Keratinocyte (primary cell): ENCODE results near the gene RBM15. TPM values are rescaled to one million over a fixed set of nuclear protein-coding genes. Genes with fewer than 3 reads are reported as not detected.

Source experiments
- DNase-seq: peaks from one replicate; pipeline ENCODE4 v3.0.0-alpha.2; 2011; ENCODE audit warnings: low read depth, missing footprints, low spot score
- FAIRE-seq: peaks from 2 replicates; lab custom pipeline; 2011; peaks lifted over from hg19 to GRCh38; lab: Jason Lieb, UNC
- H2AFZ ChIP-seq: 2 replicates; pipeline ENCODE4 v1.6.0; 2012; ENCODE audit warnings: low read length, control low read depth, inconsistent platforms; ENCODE audit not compliant: control insufficient read depth
- H3K27ac ChIP-seq: 2 replicates; pipeline ENCODE4 v1.5.1; 2011; ENCODE audit warnings: low read length; ENCODE audit not compliant: control insufficient read depth, insufficient read depth
- H3K27me3 ChIP-seq: 3 replicates; pipeline ENCODE4 v1.6.0; 2011; ENCODE audit warnings: low read length; ENCODE audit not compliant: control insufficient read depth, insufficient read depth; ENCODE audit errors: extremely low read depth
- H3K36me3 ChIP-seq, 2 experiments: 2 replicates in 1 of 2; 3 replicates in 1 of 2; pipeline ENCODE4 v1.5.1; 2011; ENCODE audit warnings: low read length in 2 of 2, mild to moderate bottlenecking in 1 of 2; ENCODE audit not compliant: control insufficient read depth in 2 of 2, insufficient read depth in 2 of 2; ENCODE audit errors: extremely low read depth in 1 of 2
- H3K4me1 ChIP-seq: 3 replicates; pipeline ENCODE4 v1.5.1; 2011; ENCODE audit warnings: low read length; ENCODE audit not compliant: control insufficient read depth, insufficient read depth; ENCODE audit errors: extremely low read depth
- H3K4me2 ChIP-seq: 3 replicates; pipeline ENCODE4 v1.6.0; 2011; ENCODE audit warnings: low read depth, low read length; ENCODE audit not compliant: control insufficient read depth, insufficient read depth; ENCODE audit errors: extremely low read depth
- H3K4me3 ChIP-seq, 3 experiments: fragments of 200-600 bp in 1 of 3; sonication (generic) in 1 of 3; 2 replicates in 2 of 3; 3 replicates in 1 of 3; pipeline ENCODE4 v1.5.1; 2011 to 2016; ENCODE audit warnings: low read length in 3 of 3, mild to moderate bottlenecking in 3 of 3, control low read depth in 2 of 3, inconsistent platforms in 1 of 3, low read depth in 1 of 3, mixed read lengths in 1 of 3, mixed run types in 1 of 3, moderate library complexity in 1 of 3; ENCODE audit not compliant: control insufficient read depth in 2 of 3, insufficient read depth in 2 of 3; ENCODE audit errors: extremely low read depth in 1 of 3
- H3K79me2 ChIP-seq: 2 replicates; pipeline ENCODE4 v1.6.0; 2012; ENCODE audit warnings: low read length; ENCODE audit not compliant: control insufficient read depth, insufficient read depth
- H3K9ac ChIP-seq: 3 replicates; pipeline ENCODE4 v1.6.0; 2011; ENCODE audit warnings: low read length; ENCODE audit not compliant: control insufficient read depth, insufficient read depth; ENCODE audit errors: extremely low read depth
- H3K9me1 ChIP-seq: 3 replicates; pipeline ENCODE4 v1.6.0; 2011; ENCODE audit warnings: low read length; ENCODE audit not compliant: control insufficient read depth, insufficient read depth; ENCODE audit errors: extremely low read depth
- H3K9me3 ChIP-seq: 2 replicates; pipeline ENCODE4 v1.5.1; 2012; ENCODE audit warnings: low read depth, low read length; ENCODE audit not compliant: control insufficient read depth
- H4K20me1 ChIP-seq: 3 replicates; pipeline ENCODE4 v1.6.0; 2011; ENCODE audit warnings: low read length; ENCODE audit not compliant: control insufficient read depth, insufficient read depth; ENCODE audit errors: extremely low read depth
- CTCF ChIP-seq, 3 experiments: IDR thresholded peaks in 1 of 3; conservative IDR thresholded peaks in 1 of 3; optimal IDR thresholded peaks in 1 of 3; 2 replicates in 2 of 3; 3 replicates in 1 of 3; pipeline versions ENCODE3 to v1.5.1; 2011; ENCODE audit warnings: low read length in 3 of 3, mild to moderate bottlenecking in 3 of 3, moderate library complexity in 2 of 3, control low read depth in 1 of 3, inconsistent platforms in 1 of 3; ENCODE audit not compliant: insufficient read depth in 2 of 3; ENCODE audit errors: extremely low read depth in 1 of 3
- EZH2 ChIP-seq: IDR thresholded peaks from one replicate; pipeline ENCODE4 v1.6.1; 2012; ENCODE audit warnings: inconsistent platforms, mild to moderate bottlenecking, low read length, moderate library complexity
- dilution Hi-C: fragments of 300-500 bp; cut with MboI; formaldehyde crosslinking; loops from one replicate; pipeline ENCODE4 v1.7.0; 2020; ENCODE audit warnings: low sequenced_read_pairs; ENCODE audit not compliant: extremely low pct_ligation_motif_present
- polyA plus RNA-seq, 5 experiments: library from polyadenylated mRNA; depleted of rRNA in 3 of 5; stranded (reverse) in 3 of 5; stranded (forward) in 1 of 5; unstranded in 1 of 5; fragments of >200 nt; gene quantifications; 1 replicate in 1 of 5; 2 replicates in 3 of 5; 3 replicates in 1 of 5; pipeline versions ENCODE4 v1.2.1 to v1.2.3, GENCODE V29; 2011 to 2012; ENCODE audit warnings: missing spikeins in 2 of 5, low read depth in 1 of 5, low replicate concordance in 1 of 5

RBM15 gene
- polyA plus RNA-seq, 1 donor (not counting 4 experiments of a cell fraction or from before 2014, with no cell fraction given): 10.0 TPM

- Histone ChIP-seq H2AFZ (no peak overlapping the region), H3K4me1 (peaks cover 16% of the 10 kb centered on the region), H3K27me3 (no peaks in the 10 kb centered on the region), H3K9me1 (no peaks in the 10 kb centered on the region), H3K27ac (no peak overlapping the region), H3K4me3 (no peak overlapping the region), H4K20me1 (no peaks in the 10 kb centered on the region), H3K9me3 (no peaks in the 10 kb centered on the region), H3K36me3 (no peaks in the 10 kb centered on the region), H3K4me2 (no peak overlapping the region), H3K79me2 (no peaks in the 10 kb centered on the region), H3K9ac (no peak overlapping the region)
- dilution Hi-C loops: no loop called here
- FAIRE-seq: no peak
- TF ChIP-seq CTCF (optimal IDR thresholded peaks at IDR 0.05 in 1 of 3, IDR thresholded peaks at IDR 0.05 in 1 of 3, conservative IDR thresholded peaks at IDR 0.05 in 1 of 3; ENCODE audit: extremely low read depth in 1 of 3, insufficient read depth in 2 of 3, low read length in 3 of 3) (peak in 1 of 3 experiments; percentile 13), EZH2 (no peak)
- DNase-seq: no peak
Observed at GRCh38 chr1:110309767-110310166, 29.4 kb upstream of the RBM15 start.

- H2AFZ ChIP-seq: no peak overlapping the region
- DNase-seq (no peak), FAIRE-seq (no peak)
- H3K9ac ChIP-seq: no peak overlapping the region
- peaks cover 16% of the 10 kb centered on the region for H3K4me1 ChIP-seq
- H3K79me2 ChIP-seq: no peaks in the 10 kb centered on the region
- TF ChIP-seq CTCF (optimal IDR thresholded peaks at IDR 0.05 in 1 of 3, IDR thresholded peaks at IDR 0.05 in 1 of 3, conservative IDR thresholded peaks at IDR 0.05 in 1 of 3; ENCODE audit: extremely low read depth in 1 of 3, insufficient read depth in 2 of 3, low read length in 3 of 3) (no peak), EZH2 (no peak)
- H3K36me3 ChIP-seq: no peaks in the 10 kb centered on the region
- no peaks in the 10 kb centered on the region for H4K20me1 ChIP-seq
- no peaks in the 10 kb centered on the region for H3K9me1 ChIP-seq
- no peaks in the 10 kb centered on the region for H3K9me3 ChIP-seq
- no peak overlapping the region for H3K27ac ChIP-seq
- no peak overlapping the region for H3K4me2 ChIP-seq
- H3K4me3 ChIP-seq: no peak overlapping the region
- H3K27me3 ChIP-seq: no peaks in the 10 kb centered on the region
- dilution Hi-C loops: no loop called here
Observed at GRCh38 chr1:110310300-110310699, 28.9 kb upstream of the RBM15 start.
